IMR-90 (cell line): ENCODE measurements around the gene GBA2. TPM values are rescaled to one million over a fixed set of nuclear protein-coding genes. Genes with fewer than 3 reads are reported as not detected.

Source experiments
- ATAC-seq: fragments of 200-7000 bp; cut with Tn5 transposase; 2 replicates; pipeline ENCODE4 v1.9.1; 2020; ENCODE audit warnings: low read depth, mild to moderate bottlenecking, moderate library complexity
- BruUV-seq: library from RNA; stranded (reverse); fragments of 400-500 nt; replicated peaks from 2 replicates; lab custom pipeline; 2021; lab: Mats Ljungman, UMichigan
- CTCF ChIA-PET: fragments of 300-600 bp; formaldehyde crosslinking; extraction: SDS; loops from one replicate; lab custom pipeline; 2021; ENCODE audit warnings: antibody characterized with exemption; lab: Yijun Ruan, JAX
- POLR2A ChIA-PET: fragments of 300-600 bp; sonication (Branson Sonifier 250); formaldehyde crosslinking; loops from one replicate; lab custom pipeline; 2022; ENCODE audit warnings: antibody characterized with exemption; ENCODE audit not compliant: unreplicated experiment; lab: Charles Lee
- DNase-seq: peaks from one replicate; pipeline ENCODE4 v3.0.0; 2013
- H2AFZ ChIP-seq: replicated peaks from 2 replicates; pipeline ENCODE3; 2013; ENCODE audit warnings: low read length, mild to moderate bottlenecking; ENCODE audit not compliant: poor library complexity
- H2AK5ac ChIP-seq: 2 replicates; pipeline ENCODE4 v1.6.1; 2013; ENCODE audit warnings: low read depth, low read length, inconsistent platforms
- H2AK9ac ChIP-seq: replicated peaks from 2 replicates; pipeline ENCODE3; 2013; ENCODE audit warnings: mild to moderate bottlenecking, low read depth, low read length, moderate library complexity; ENCODE audit not compliant: poor library complexity
- H2BK120ac ChIP-seq: 2 replicates; pipeline ENCODE4 v1.6.1; 2013; ENCODE audit warnings: low read depth, low read length, inconsistent platforms
- H2BK15ac ChIP-seq: 3 replicates; pipeline ENCODE4 v1.6.1; 2013; ENCODE audit warnings: low read depth, low read length, inconsistent platforms
- H2BK20ac ChIP-seq: 2 replicates; pipeline ENCODE4 v1.6.1; 2013; ENCODE audit warnings: low read depth, mild to moderate bottlenecking, inconsistent platforms, low read length, moderate library complexity
- H2BK5ac ChIP-seq: 2 replicates; pipeline ENCODE4 v1.6.1; 2013; ENCODE audit warnings: mild to moderate bottlenecking, low read depth, low read length, inconsistent platforms; ENCODE audit not compliant: poor library complexity, severe bottlenecking
- H3K14ac ChIP-seq: replicated peaks from 2 replicates; pipeline ENCODE4 v1.6.1; 2013; ENCODE audit warnings: low read depth, low read length, inconsistent platforms
- H3K18ac ChIP-seq: 2 replicates; pipeline ENCODE4 v1.6.1; 2013; ENCODE audit warnings: low read depth, low read length, control low read depth
- H3K23ac ChIP-seq: 2 replicates; pipeline ENCODE4 v1.6.1; 2013; ENCODE audit warnings: low read depth, low read length, inconsistent platforms
- H3K27ac ChIP-seq: 2 replicates; pipeline ENCODE4 v1.5.1; 2013; ENCODE audit warnings: mild to moderate bottlenecking, control low read depth, low read length; ENCODE audit not compliant: insufficient read depth
- H3K27me3 ChIP-seq: 2 replicates; pipeline ENCODE4 v1.6.1; 2013; ENCODE audit warnings: low read length; ENCODE audit not compliant: control insufficient read depth, insufficient read depth
- H3K36me3 ChIP-seq: 2 replicates; pipeline ENCODE4 v1.6.1; 2013; ENCODE audit warnings: low read length, mixed read lengths; ENCODE audit not compliant: control insufficient read depth, insufficient read depth
- H3K4ac ChIP-seq: 2 replicates; pipeline ENCODE4 v1.6.1; 2013; ENCODE audit warnings: low read depth, low read length, inconsistent platforms
- H3K4me1 ChIP-seq: 2 replicates; pipeline ENCODE4 v1.6.1; 2013; ENCODE audit warnings: low read length, mixed read lengths; ENCODE audit not compliant: control insufficient read depth, insufficient read depth
- H3K4me2 ChIP-seq: 2 replicates; pipeline ENCODE4 v1.6.1; 2013; ENCODE audit warnings: low read depth, mild to moderate bottlenecking, control low read depth, low read length, moderate library complexity
- H3K4me3 ChIP-seq: 2 replicates; pipeline ENCODE4 v1.5.1; 2013; ENCODE audit warnings: low read depth, mild to moderate bottlenecking, control low read depth, low read length, moderate library complexity; ENCODE audit not compliant: insufficient read depth
- H3K56ac ChIP-seq: 2 replicates; pipeline ENCODE4 v1.6.1; 2013; ENCODE audit warnings: low read length, inconsistent platforms; ENCODE audit not compliant: insufficient read depth; ENCODE audit errors: extremely low read depth
- H3K79me1 ChIP-seq, 2 experiments: 2 replicates each; pipeline ENCODE4 v1.6.1; 2013; ENCODE audit warnings: low read length in 2 of 2, inconsistent platforms in 1 of 2, low read depth in 1 of 2
- H3K9ac ChIP-seq: 2 replicates; pipeline ENCODE4 v1.6.1; 2013; ENCODE audit warnings: low read depth, low read length, control low read depth
- H3K9me1 ChIP-seq: 2 replicates; pipeline ENCODE4 v1.6.1; 2013; ENCODE audit warnings: low read length, inconsistent platforms; ENCODE audit not compliant: insufficient read depth
- H3K9me3 ChIP-seq: 2 replicates; pipeline ENCODE4 v1.6.1; 2013; ENCODE audit warnings: low read length; ENCODE audit not compliant: control insufficient read depth, insufficient read depth
- H4K20me1 ChIP-seq: 2 replicates; pipeline ENCODE4 v1.6.1; 2013; ENCODE audit warnings: low read length, inconsistent platforms; ENCODE audit not compliant: insufficient read depth
- H4K5ac ChIP-seq: 2 replicates; pipeline ENCODE4 v1.6.1; 2013; ENCODE audit warnings: mild to moderate bottlenecking, low read depth, low read length, control low read depth
- H4K8ac ChIP-seq, 2 experiments: 2 replicates each; pipeline ENCODE4 v1.6.1; 2013; ENCODE audit warnings: low read depth in 2 of 2, low read length in 2 of 2, control low read depth in 1 of 2, inconsistent platforms in 1 of 2
- H4K91ac ChIP-seq: 2 replicates; pipeline ENCODE4 v1.6.1; 2013; ENCODE audit warnings: low read depth, low read length, inconsistent platforms; ENCODE audit not compliant: insufficient read depth
- BHLHE40 ChIP-seq: fragments of 150-350 bp; IDR thresholded peaks from 2 replicates; pipeline ENCODE4 v1.6.1; 2016; ENCODE audit warnings: mild to moderate bottlenecking, low read depth, low read length
- CEBPB ChIP-seq: IDR thresholded peaks from 2 replicates; pipeline ENCODE4 v1.6.1; 2012; ENCODE audit warnings: low read depth, low read length, improper control_type of control experiment
- CHD1 ChIP-seq: IDR thresholded peaks from 2 replicates; pipeline ENCODE4 v1.6.1; 2012; ENCODE audit warnings: low read depth, low read length, improper control_type of control experiment
- FOS ChIP-seq: fragments of 150-350 bp; IDR thresholded peaks from 2 replicates; pipeline ENCODE4 v1.6.1; 2016; ENCODE audit warnings: low read depth, low read length
- MAFK ChIP-seq: IDR thresholded peaks from 2 replicates; pipeline ENCODE4 v1.6.1; 2012; ENCODE audit warnings: low read depth, low read length, improper control_type of control experiment
- MAZ ChIP-seq: IDR thresholded peaks from 2 replicates; pipeline ENCODE4 v1.6.1; 2012; ENCODE audit warnings: low read depth, mild to moderate bottlenecking, low read length, improper control_type of control experiment, moderate library complexity, borderline replicate concordance
- MXI1 ChIP-seq: IDR thresholded peaks from 2 replicates; pipeline ENCODE4 v1.6.1; 2012; ENCODE audit warnings: low read depth, mild to moderate bottlenecking, low read length, moderate library complexity, borderline replicate concordance
- NFE2L2 ChIP-seq: fragments of 150-350 bp; IDR thresholded peaks from 2 replicates; pipeline ENCODE4 v1.6.1; 2016; ENCODE audit warnings: low read depth, mild to moderate bottlenecking, low read length
- POLR2A ChIP-seq: IDR thresholded peaks from 2 replicates; pipeline ENCODE4 v1.6.1; 2012; ENCODE audit warnings: mild to moderate bottlenecking, low read depth, low read length
- RAD21 ChIP-seq: IDR thresholded peaks from 2 replicates; pipeline ENCODE4 v1.6.1; 2012; ENCODE audit warnings: low read length, improper control_type of control experiment
- USF2 ChIP-seq: fragments of 150-350 bp; IDR thresholded peaks from 2 replicates; pipeline ENCODE4 v1.6.1; 2017; ENCODE audit warnings: mild to moderate bottlenecking, antibody characterized with exemption, low read length, low read depth
- dilution Hi-C: fragments of 300-500 bp; cut with HindIII; formaldehyde crosslinking; loops from one replicate; pipeline ENCODE4 v1.14.3; 2018; ENCODE audit warnings: low sequenced_read_pairs; ENCODE audit not compliant: unreplicated experiment
- in situ Hi-C: fragments of 300-500 bp; cut with MboI; formaldehyde crosslinking; loops from 3 replicates; pipeline ENCODE4 v1.14.3; 2019; ENCODE audit warnings: low sequenced_read_pairs, inconsistent platforms, mixed read lengths
- intact Hi-C: fragments of 100-400 bp; cut with micrococcal nuclease; formaldehyde crosslinking; loops from 2 replicates; pipeline ENCODE4 v1.10.0; 2022
- polyA plus RNA-seq, 3 experiments: library from polyadenylated mRNA; depleted of rRNA; stranded (reverse); fragments of >200 nt; gene quantifications; 2 replicates each; pipeline ENCODE4 v1.2.3, GENCODE V29; 2012; ENCODE audit warnings: low replicate concordance in 1 of 3
- total RNA-seq: library from RNA; depleted of rRNA; stranded (reverse); fragments of >200 nt; gene quantifications from 2 replicates; pipeline ENCODE4 v1.2.3, GENCODE V29; 2012

The GBA2 gene
- total and polyA plus RNA-seq, 2 of the 4 experiments (the other 2 are of a cell fraction), result 18.1 to 38.2 TPM

GRCh38 chr9:35700942-35701341, 48.1 kb downstream of the GBA2 start:
- no peak overlapping the region for H3K56ac ChIP-seq
- H3K9ac ChIP-seq, result no peak overlapping the region
- H2BK5ac ChIP-seq, result no peak overlapping the region
- no peak overlapping the region for H3K4me3 ChIP-seq
- H3K9me1 ChIP-seq, result peaks cover 13% of the 10 kb centered on the region
- H3K18ac ChIP-seq, result no peak overlapping the region
- CTCF ChIA-PET, result interaction anchor here (1.1 kb wide), 1 partner anchor 10 kb away, joined by 4 read pairs; no protein-coding TSS in a partner anchor
- H3K4me2 ChIP-seq, result no peak overlapping the region
- H2BK20ac ChIP-seq, result no peak overlapping the region
- H2AK9ac ChIP-seq, result no peak overlapping the region
- TF ChIP-seq USF2 (no peak), POLR2A (no peak), FOS (no peak), MAFK (no peak), NFE2L2 (no peak), RAD21 (no peak), MXI1 (no peak), CEBPB (no peak), MAZ (no peak), CHD1 (no peak), BHLHE40 (no peak)
- H3K23ac ChIP-seq, result no peak overlapping the region
- no peak overlapping the region for H3K27ac ChIP-seq
- H3K4me1 ChIP-seq, result no peaks in the 10 kb centered on the region; the same call in 1 of the 2 replicates
- no peak overlapping the region for H4K8ac ChIP-seq
- peaks cover 40 to 73% of the 10 kb centered on the region in 2 experiments for H3K79me1 ChIP-seq
- H3K4ac ChIP-seq, result no peak overlapping the region
- H4K5ac ChIP-seq, result no peak overlapping the region
- no peak overlapping the region for H2BK15ac ChIP-seq
- dilution Hi-C loops, result no loop called here
- ATAC-seq, result no peak
- H3K9me3 ChIP-seq, result no peaks in the 10 kb centered on the region
- no peak overlapping the region for H3K14ac ChIP-seq
- POLR2A ChIA-PET, result no interaction called here
- in situ Hi-C loops, result no loop called here
- H4K91ac ChIP-seq, result no peak overlapping the region
- intact Hi-C loops, result no loop called here
- no TSS peak for BruUV-seq
- H2AK5ac ChIP-seq, result no peak overlapping the region
- no peak for DNase-seq
- H3K27me3 ChIP-seq, result no peaks in the 10 kb centered on the region
- H3K36me3 ChIP-seq, result peaks cover 92% of the 10 kb centered on the region
- no peak overlapping the region for H2AFZ ChIP-seq
- H4K20me1 ChIP-seq, result peaks cover 32% of the 10 kb centered on the region
- H2BK120ac ChIP-seq, result no peak overlapping the region
